Measurements from ENCODE around the gene LRRIQ1. TPM values are rescaled to one million over a fixed set of nuclear protein-coding genes. Genes with fewer than 3 reads are reported as not detected.

Gene LRRIQ1
- total RNA-seq, 2 donors from 2014 or later, result not detected

GRCh38 chr12:85089792-85090191, 53.6 kb downstream of the LRRIQ1 start:
- Mint-ChIP-seq H3K4me3 (no peak overlapping the region), H3K9me3 (peaks cover 10% of the 10 kb centered on the region), H3K27ac (no peak overlapping the region), H3K4me1 (ENCODE audit: low read depth in 2 of 2) (no peaks in the 10 kb centered on the region), H3K27me3 (no peaks in the 10 kb centered on the region), H3K36me3 (no peaks in the 10 kb centered on the region)
- DNase-seq (ENCODE audit: low spot score) (no peak), ATAC-seq (no peak)

- DNase-seq (ENCODE audit: low spot score) (no peak), ATAC-seq (no peak)
- Mint-ChIP-seq H3K4me1 (ENCODE audit: low read depth in 2 of 2) (no peaks in the 10 kb centered on the region), H3K9me3 (peaks cover 14% of the 10 kb centered on the region), H3K27ac (no peak overlapping the region), H3K4me3 (no peak overlapping the region), H3K36me3 (no peaks in the 10 kb centered on the region), H3K27me3 (no peaks in the 10 kb centered on the region)
Measured at GRCh38 chr12:85092814-85093370, 56.7 kb downstream of the LRRIQ1 start.

- ATAC-seq, result no peak
- H3K9me3 Mint-ChIP-seq, result peaks cover 10% of the 10 kb centered on the region
- no peak overlapping the region for H3K4me3 Mint-ChIP-seq
- no peaks in the 10 kb centered on the region for H3K4me1 Mint-ChIP-seq (ENCODE audit: low read depth in 2 of 2)
- DNase-seq (ENCODE audit: low spot score), result no peak
- no peaks in the 10 kb centered on the region for H3K36me3 Mint-ChIP-seq
- H3K27ac Mint-ChIP-seq, result no peak overlapping the region
- H3K27me3 Mint-ChIP-seq, result no peaks in the 10 kb centered on the region
Measured at GRCh38 chr12:85095501-85095900, 59.4 kb downstream of the LRRIQ1 start.

GRCh38 chr12:85130646-85131045, 94.5 kb downstream of the LRRIQ1 start:
- ATAC-seq (no peak), DNase-seq (ENCODE audit: low spot score) (no peak)
- H3K27me3 Mint-ChIP-seq, result no peaks in the 10 kb centered on the region
- H3K4me1 Mint-ChIP-seq (ENCODE audit: low read depth in 2 of 2), result no peaks in the 10 kb centered on the region
- H3K9me3 Mint-ChIP-seq, result peaks cover 11% of the 10 kb centered on the region
- H3K36me3 Mint-ChIP-seq, result no peaks in the 10 kb centered on the region
- no peak overlapping the region for H3K4me3 Mint-ChIP-seq
- no peak overlapping the region for H3K27ac Mint-ChIP-seq

GRCh38 chr12:85138833-85139232, 102.7 kb downstream of the LRRIQ1 start:
- no peak for ATAC-seq
- Mint-ChIP-seq H3K4me3 (no peak overlapping the region), H3K27ac (no peak overlapping the region), H3K4me1 (ENCODE audit: low read depth in 2 of 2) (no peaks in the 10 kb centered on the region), H3K9me3 (peaks cover 4% of the 10 kb centered on the region), H3K27me3 (no peaks in the 10 kb centered on the region), H3K36me3 (peaks cover 5% of the 10 kb centered on the region)
- DNase-seq (ENCODE audit: low spot score), result no peak

GRCh38 chr12:85147331-85147730, 111.2 kb downstream of the LRRIQ1 start:
- no peak for DNase-seq (ENCODE audit: low spot score)
- Mint-ChIP-seq H3K4me1 (ENCODE audit: low read depth in 2 of 2) (no peaks in the 10 kb centered on the region), H3K27ac (no peak overlapping the region), H3K9me3 (peaks cover 4% of the 10 kb centered on the region), H3K36me3 (peaks cover 5% of the 10 kb centered on the region), H3K4me3 (no peak overlapping the region), H3K27me3 (no peaks in the 10 kb centered on the region)
- no peak for ATAC-seq

GRCh38 chr12:85152311-85152729, 116.2 kb downstream of the LRRIQ1 start:
- Mint-ChIP-seq H3K4me3 (no peak overlapping the region), H3K9me3 (no peaks in the 10 kb centered on the region), H3K27ac (no peak overlapping the region), H3K36me3 (no peaks in the 10 kb centered on the region), H3K4me1 (ENCODE audit: low read depth in 2 of 2) (no peaks in the 10 kb centered on the region), H3K27me3 (no peaks in the 10 kb centered on the region)
- DNase-seq (ENCODE audit: low spot score) (no peak), ATAC-seq (no peak)

GRCh38 chr12:85155791-85156190, 119.6 kb downstream of the LRRIQ1 start:
- H3K4me3 Mint-ChIP-seq, result no peak overlapping the region
- no peaks in the 10 kb centered on the region for H3K36me3 Mint-ChIP-seq
- DNase-seq (ENCODE audit: low spot score), result no peak
- H3K9me3 Mint-ChIP-seq, result no peaks in the 10 kb centered on the region
- no peaks in the 10 kb centered on the region for H3K27me3 Mint-ChIP-seq
- no peak overlapping the region for H3K27ac Mint-ChIP-seq
- no peak for ATAC-seq
- no peaks in the 10 kb centered on the region for H3K4me1 Mint-ChIP-seq (ENCODE audit: low read depth in 2 of 2)

GRCh38 chr12:85156569-85156968, 120.4 kb downstream of the LRRIQ1 start:
- DNase-seq (ENCODE audit: low spot score) (no peak), ATAC-seq (no peak)
- H3K9me3 Mint-ChIP-seq, result no peaks in the 10 kb centered on the region
- H3K36me3 Mint-ChIP-seq, result no peaks in the 10 kb centered on the region
- H3K27ac Mint-ChIP-seq, result no peak overlapping the region
- no peaks in the 10 kb centered on the region for H3K4me1 Mint-ChIP-seq (ENCODE audit: low read depth in 2 of 2)
- no peaks in the 10 kb centered on the region for H3K27me3 Mint-ChIP-seq
- no peak overlapping the region for H3K4me3 Mint-ChIP-seq

- Mint-ChIP-seq H3K27me3 (no peaks in the 10 kb centered on the region), H3K36me3 (no peaks in the 10 kb centered on the region), H3K4me1 (ENCODE audit: low read depth in 2 of 2) (no peaks in the 10 kb centered on the region), H3K27ac (no peak overlapping the region), H3K9me3 (no peaks in the 10 kb centered on the region), H3K4me3 (no peak overlapping the region)
- DNase-seq (ENCODE audit: low spot score) (no peak), ATAC-seq (no peak)
Measured at GRCh38 chr12:85157035-85157603, 121.0 kb downstream of the LRRIQ1 start.

- no peak overlapping the region for H3K27ac Mint-ChIP-seq
- H3K4me1 Mint-ChIP-seq (ENCODE audit: low read depth in 2 of 2), result no peaks in the 10 kb centered on the region
- H3K9me3 Mint-ChIP-seq, result no peaks in the 10 kb centered on the region
- ATAC-seq (no peak), DNase-seq (ENCODE audit: low spot score) (no peak)
- H3K4me3 Mint-ChIP-seq, result no peak overlapping the region
- H3K27me3 Mint-ChIP-seq, result no peaks in the 10 kb centered on the region
- H3K36me3 Mint-ChIP-seq, result no peaks in the 10 kb centered on the region
Measured at GRCh38 chr12:85163752-85164321, 127.7 kb downstream of the LRRIQ1 start.

- Mint-ChIP-seq H3K36me3 (no peaks in the 10 kb centered on the region), H3K4me1 (ENCODE audit: low read depth in 2 of 2) (no peaks in the 10 kb centered on the region), H3K9me3 (peaks cover 3% of the 10 kb centered on the region), H3K27ac (no peak overlapping the region), H3K4me3 (no peak overlapping the region), H3K27me3 (no peaks in the 10 kb centered on the region)
- no peak for DNase-seq (ENCODE audit: low spot score)
- no peak for ATAC-seq
Measured at GRCh38 chr12:85179680-85180270, 143.6 kb downstream of the LRRIQ1 start.

GRCh38 chr12:85182699-85183098, 146.5 kb downstream of the LRRIQ1 start:
- H3K4me3 Mint-ChIP-seq, result no peak overlapping the region
- ATAC-seq (no peak), DNase-seq (ENCODE audit: low spot score) (no peak)
- no peaks in the 10 kb centered on the region for H3K27me3 Mint-ChIP-seq
- H3K27ac Mint-ChIP-seq, result no peak overlapping the region
- no peaks in the 10 kb centered on the region for H3K4me1 Mint-ChIP-seq (ENCODE audit: low read depth in 2 of 2)
- no peaks in the 10 kb centered on the region for H3K36me3 Mint-ChIP-seq
- no peaks in the 10 kb centered on the region for H3K9me3 Mint-ChIP-seq

- no peaks in the 10 kb centered on the region for H3K9me3 Mint-ChIP-seq
- no peaks in the 10 kb centered on the region for H3K27me3 Mint-ChIP-seq
- H3K27ac Mint-ChIP-seq, result no peak overlapping the region
- H3K4me1 Mint-ChIP-seq (ENCODE audit: low read depth in 2 of 2), result no peaks in the 10 kb centered on the region
- DNase-seq (ENCODE audit: low spot score) (no peak), ATAC-seq (no peak)
- H3K4me3 Mint-ChIP-seq, result no peak overlapping the region
- H3K36me3 Mint-ChIP-seq, result no peaks in the 10 kb centered on the region
Measured at GRCh38 chr12:85183855-85184254, 147.7 kb downstream of the LRRIQ1 start.
